Epithelial cell of alveolus of lung (primary cell): ENCODE results near the gene ADA. TPM values are rescaled to one million over a fixed set of nuclear protein-coding genes. Genes with fewer than 3 reads are reported as not detected.

Experiments used
- total RNA-seq: library from RNA; depleted of rRNA; stranded (reverse); fragments of >200 nt; gene quantifications from 2 replicates; pipeline ENCODE4 v1.2.1, GENCODE V29; 2015

Gene ADA
- 5.7 and 9.6 TPM in 2 replicates for total RNA-seq

GRCh38 chr20:44651684-44652423 lies at the start of gene ADA:
Gene ADA (minus strand): TSS chr20:44651699. CDS start chr20:44651607, 92 bp downstream.

GRCh38 chr20:44582311-44583025 lies 69.0 kb downstream of the ADA start, which contains the start of gene PKIG:
Gene PKIG (plus strand): TSS chr20:44582579. CDS start chr20:44614557, 31,978 bp downstream.

Other genes with a start within 250 kb of the ADA start
- gene TTPAL, start 175.8 kb downstream of the ADA start, total RNA-seq = 13.1 and 13.9 TPM in 2 replicates
- gene SERINC3, start 129.6 kb downstream of the ADA start, total RNA-seq = 74.5 and 93.3 TPM in 2 replicates
- 65.7 and 68.3 TPM in 2 replicates for gene PKIG, start 69.1 kb downstream of the ADA start, total RNA-seq
- gene CCN5, start 63.7 kb upstream of the ADA start, total RNA-seq = 5.0 TPM in 1 of 2 replicates, not detected in the other
- gene KCNK15, start 94.2 kb upstream of the ADA start, total RNA-seq = not detected in 2 replicates
- not detected in 2 replicates for gene RIMS4, start 158.8 kb upstream of the ADA start, total RNA-seq
- gene YWHAB, start 234.0 kb upstream of the ADA start, total RNA-seq = 76.7 and 149 TPM in 2 replicates